ENCODE data around the gene STX19. TPM values are rescaled to one million over a fixed set of nuclear protein-coding genes. Genes with fewer than 3 reads are reported as not detected.
"Not testable (repeated sequence)": the region's sequence is repeated elsewhere in the genome, so short reads cannot be mapped to it uniquely, and the experiment has no call there.

The STX19 gene
- total RNA-seq, 3 donors from 2014 or later = not detected

GRCh38 chr3:94050546-94050945 lies 22.1 kb upstream of the STX19 start:
- ATAC-seq (no peak), DNase-seq (no peak)
- Mint-ChIP-seq H3K4me1 (ENCODE audit: low read depth) (no peaks in the 10 kb centered on the region), H3K4me3 (no peak overlapping the region), H3K9me3 (no peaks in the 10 kb centered on the region), H3K36me3 (ENCODE audit: insufficient read depth) (no peaks in the 10 kb centered on the region), H3K27me3 (ENCODE audit: low read depth) (no peaks in the 10 kb centered on the region)

DNA sequence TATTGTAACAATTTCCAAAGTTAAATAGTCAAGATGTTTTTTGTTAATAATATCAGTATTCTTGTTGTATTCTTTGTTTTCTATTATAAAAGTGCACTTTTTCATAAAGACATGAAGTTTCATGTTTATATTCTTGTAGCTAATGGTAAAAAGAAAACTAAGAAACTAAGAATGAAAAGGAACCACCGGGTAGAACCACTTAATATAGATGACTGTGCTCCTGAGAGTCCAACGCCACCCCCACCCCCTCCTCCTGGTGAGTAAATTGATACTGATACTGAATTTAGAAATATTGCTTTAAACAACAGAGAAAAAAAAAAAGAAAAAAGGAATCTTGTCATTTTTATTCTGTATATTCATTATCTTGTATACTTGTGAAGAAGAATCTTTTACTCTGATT lies 20.9 kb upstream of the STX19 start:
- no peaks in the 10 kb centered on the region for H3K4me1 Mint-ChIP-seq (ENCODE audit: low read depth)
- no peaks in the 10 kb centered on the region for H3K36me3 Mint-ChIP-seq (ENCODE audit: insufficient read depth)
- ATAC-seq = no peak
- no peak overlapping the region for H3K4me3 Mint-ChIP-seq
- H3K9me3 Mint-ChIP-seq = no peaks in the 10 kb centered on the region
- no peak for DNase-seq
- no peaks in the 10 kb centered on the region for H3K27me3 Mint-ChIP-seq (ENCODE audit: low read depth)

DNA sequence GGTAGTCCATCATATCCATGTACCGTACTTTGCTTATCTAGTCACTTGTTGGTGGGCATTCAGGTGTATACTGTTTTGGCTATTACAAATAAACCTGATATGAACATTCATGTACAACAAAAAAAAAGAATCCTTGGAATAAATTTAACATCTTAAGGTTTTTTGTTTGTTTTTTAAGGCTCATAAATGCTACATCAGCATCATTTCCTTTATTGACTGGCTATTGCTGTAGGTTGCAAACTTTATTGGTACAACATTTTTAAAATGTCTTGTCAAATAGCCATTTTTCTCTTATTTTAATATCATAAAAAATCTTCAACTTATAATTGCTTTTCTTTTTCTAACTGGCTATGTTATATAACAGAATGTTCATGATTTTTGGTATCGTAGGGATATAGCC lies 18.1 kb upstream of the STX19 start:
- H3K27me3 Mint-ChIP-seq (ENCODE audit: low read depth) = no peaks in the 10 kb centered on the region
- H3K36me3 Mint-ChIP-seq (ENCODE audit: insufficient read depth) = peaks cover 2% of the 10 kb centered on the region
- H3K4me3 Mint-ChIP-seq = no peak overlapping the region
- ATAC-seq = no peak
- no peaks in the 10 kb centered on the region for H3K9me3 Mint-ChIP-seq
- no peaks in the 10 kb centered on the region for H3K4me1 Mint-ChIP-seq (ENCODE audit: low read depth)
- DNase-seq = no peak

GRCh38 chr3:94044100-94044936 lies 15.9 kb upstream of the STX19 start:
- not testable (repeated sequence) for DNase-seq; H3K4me3 Mint-ChIP-seq; H3K36me3 Mint-ChIP-seq (ENCODE audit: insufficient read depth); H3K27me3 Mint-ChIP-seq (ENCODE audit: low read depth); ATAC-seq; H3K4me1 Mint-ChIP-seq (ENCODE audit: low read depth); H3K9me3 Mint-ChIP-seq

DNA sequence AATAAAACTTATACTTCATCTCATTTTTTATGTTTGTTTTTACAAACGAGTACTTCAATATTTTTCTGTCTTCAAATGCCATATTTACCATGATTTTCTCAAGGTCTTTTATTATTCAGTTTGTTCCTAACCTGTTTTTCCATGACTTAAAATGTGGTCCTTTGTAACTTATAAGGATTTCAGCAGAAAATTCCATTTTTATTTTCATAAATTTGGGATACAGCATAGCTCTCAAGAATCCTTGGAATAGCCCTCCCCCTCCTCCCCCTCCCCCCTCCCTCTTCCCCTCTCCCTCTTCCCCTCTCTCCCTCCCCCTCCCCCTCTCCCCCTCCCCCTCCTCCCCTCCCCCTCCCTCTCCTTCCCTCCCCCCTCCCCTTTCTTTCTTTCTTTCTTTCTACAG lies 14.9 kb upstream of the STX19 start:
- H3K4me1 Mint-ChIP-seq (ENCODE audit: low read depth) = no peaks in the 10 kb centered on the region
- no peak overlapping the region for H3K4me3 Mint-ChIP-seq
- ATAC-seq (no peak), DNase-seq (no peak)
- no peaks in the 10 kb centered on the region for H3K9me3 Mint-ChIP-seq
- peaks cover 2% of the 10 kb centered on the region for H3K36me3 Mint-ChIP-seq (ENCODE audit: insufficient read depth)
- H3K27me3 Mint-ChIP-seq (ENCODE audit: low read depth) = no peaks in the 10 kb centered on the region

DNA sequence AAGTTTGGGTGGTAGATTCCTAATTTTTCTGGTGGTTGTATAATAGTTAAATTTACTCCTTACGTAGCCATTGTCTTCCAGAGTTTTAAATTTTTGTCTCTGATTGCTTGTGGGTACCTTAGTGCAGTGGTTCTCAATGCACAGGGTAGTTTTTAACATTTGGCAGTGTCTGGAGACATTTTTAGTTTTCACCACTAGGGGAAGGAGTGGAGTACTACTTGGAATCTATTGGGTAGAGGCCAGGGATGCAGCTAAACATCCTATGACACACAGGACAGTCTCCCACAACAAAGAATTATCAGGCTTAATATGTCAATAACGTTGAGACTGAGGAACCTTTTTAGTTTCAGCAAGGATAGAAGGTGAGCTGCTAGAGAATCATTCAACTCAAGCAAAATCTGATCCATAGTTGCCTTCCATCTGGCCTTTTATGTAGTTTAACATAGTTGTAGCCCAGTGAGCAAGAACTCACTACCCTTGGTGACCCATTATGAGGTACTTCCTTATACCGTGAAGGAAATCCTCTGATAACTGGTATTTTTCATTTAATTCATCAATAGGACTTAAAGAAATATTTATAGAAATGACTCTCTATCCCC lies 8.6 kb upstream of the STX19 start:
- Mint-ChIP-seq H3K4me1 (ENCODE audit: low read depth) (no peaks in the 10 kb centered on the region), H3K36me3 (ENCODE audit: insufficient read depth) (peaks cover 5% of the 10 kb centered on the region), H3K4me3 (no peak overlapping the region), H3K27me3 (ENCODE audit: low read depth) (no peaks in the 10 kb centered on the region), H3K9me3 (no peaks in the 10 kb centered on the region)
- DNase-seq (no peak), ATAC-seq (no peak)

GRCh38 chr3:94026623-94027022 lies 1.8 kb downstream of the STX19 start:
- no peaks in the 10 kb centered on the region for H3K9me3 Mint-ChIP-seq
- DNase-seq (no peak), ATAC-seq (no peak)
- H3K4me1 Mint-ChIP-seq (ENCODE audit: low read depth) = no peaks in the 10 kb centered on the region
- no peaks in the 10 kb centered on the region for H3K27me3 Mint-ChIP-seq (ENCODE audit: low read depth)
- no peaks in the 10 kb centered on the region for H3K36me3 Mint-ChIP-seq (ENCODE audit: insufficient read depth)
- H3K4me3 Mint-ChIP-seq = no peak overlapping the region

GRCh38 chr3:94024385-94024784 lies 4.0 kb downstream of the STX19 start:
- no peaks in the 10 kb centered on the region for H3K36me3 Mint-ChIP-seq (ENCODE audit: insufficient read depth)
- no peaks in the 10 kb centered on the region for H3K27me3 Mint-ChIP-seq (ENCODE audit: low read depth)
- no peak for DNase-seq
- H3K4me3 Mint-ChIP-seq = no peak overlapping the region
- no peak for ATAC-seq
- H3K4me1 Mint-ChIP-seq (ENCODE audit: low read depth) = no peaks in the 10 kb centered on the region
- H3K9me3 Mint-ChIP-seq = no peaks in the 10 kb centered on the region

- H3K36me3 Mint-ChIP-seq (ENCODE audit: insufficient read depth) = peaks cover 3% of the 10 kb centered on the region
- ATAC-seq = no peak
- no peaks in the 10 kb centered on the region for H3K9me3 Mint-ChIP-seq
- H3K4me3 Mint-ChIP-seq = no peak overlapping the region
- H3K27me3 Mint-ChIP-seq (ENCODE audit: low read depth) = no peaks in the 10 kb centered on the region
- H3K4me1 Mint-ChIP-seq (ENCODE audit: low read depth) = no peaks in the 10 kb centered on the region
- no peak for DNase-seq
These were observed 8.1 kb downstream of the STX19 start for GRCh38 chr3:94020293-94020692.

GRCh38 chr3:94019659-94020058 lies 8.7 kb downstream of the STX19 start:
- DNase-seq (no peak), ATAC-seq (no peak)
- Mint-ChIP-seq H3K4me1 (ENCODE audit: low read depth) (peaks cover 5% of the 10 kb centered on the region), H3K36me3 (ENCODE audit: insufficient read depth) (peaks cover 3% of the 10 kb centered on the region), H3K9me3 (no peaks in the 10 kb centered on the region), H3K27me3 (ENCODE audit: low read depth) (no peaks in the 10 kb centered on the region), H3K4me3 (no peak overlapping the region)

DNA sequence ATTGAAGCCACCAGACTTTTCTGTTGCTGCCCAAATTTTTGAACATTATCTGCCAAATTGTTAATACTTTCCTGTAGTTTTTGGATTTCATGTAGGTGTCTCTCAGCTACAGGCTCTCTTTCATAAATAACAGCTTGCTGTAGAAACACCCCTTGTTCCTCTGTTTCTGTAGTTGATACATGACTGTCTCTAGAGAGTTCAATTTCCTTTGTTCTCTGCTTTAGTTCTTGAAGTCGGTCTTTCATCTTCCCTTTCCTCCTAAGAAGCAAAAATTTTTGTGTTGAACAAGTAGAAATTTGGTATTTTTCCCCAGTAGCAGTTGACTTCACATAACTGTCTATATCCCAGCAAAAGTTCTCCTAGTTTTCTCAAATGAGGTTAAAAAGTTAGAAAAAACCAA lies 13.4 kb downstream of the STX19 start:
- DNase-seq (no peak), ATAC-seq (no peak)
- Mint-ChIP-seq H3K36me3 (ENCODE audit: insufficient read depth) (peaks cover 3% of the 10 kb centered on the region), H3K4me1 (ENCODE audit: low read depth) (peaks cover 24% of the 10 kb centered on the region), H3K9me3 (no peaks in the 10 kb centered on the region), H3K27me3 (ENCODE audit: low read depth) (no peaks in the 10 kb centered on the region), H3K4me3 (no peak overlapping the region)

GRCh38 chr3:94012185-94012584 lies 16.2 kb downstream of the STX19 start:
- peaks cover 24% of the 10 kb centered on the region for H3K4me1 Mint-ChIP-seq (ENCODE audit: low read depth)
- no peak for ATAC-seq
- no peaks in the 10 kb centered on the region for H3K36me3 Mint-ChIP-seq (ENCODE audit: insufficient read depth)
- H3K4me3 Mint-ChIP-seq = peak overlapping the region; percentile 9
- DNase-seq = no peak
- no peaks in the 10 kb centered on the region for H3K27me3 Mint-ChIP-seq (ENCODE audit: low read depth)
- no peaks in the 10 kb centered on the region for H3K9me3 Mint-ChIP-seq

- Mint-ChIP-seq H3K36me3 (ENCODE audit: insufficient read depth) (no peaks in the 10 kb centered on the region), H3K4me3 (no peak overlapping the region), H3K9me3 (no peaks in the 10 kb centered on the region), H3K27me3 (ENCODE audit: low read depth) (no peaks in the 10 kb centered on the region), H3K4me1 (ENCODE audit: low read depth) (peaks cover 24% of the 10 kb centered on the region)
- ATAC-seq (peak; percentile 91 to 93), DNase-seq (no peak)
These were observed 17.1 kb downstream of the STX19 start for GRCh38 chr3:94011233-94011711.

DNA sequence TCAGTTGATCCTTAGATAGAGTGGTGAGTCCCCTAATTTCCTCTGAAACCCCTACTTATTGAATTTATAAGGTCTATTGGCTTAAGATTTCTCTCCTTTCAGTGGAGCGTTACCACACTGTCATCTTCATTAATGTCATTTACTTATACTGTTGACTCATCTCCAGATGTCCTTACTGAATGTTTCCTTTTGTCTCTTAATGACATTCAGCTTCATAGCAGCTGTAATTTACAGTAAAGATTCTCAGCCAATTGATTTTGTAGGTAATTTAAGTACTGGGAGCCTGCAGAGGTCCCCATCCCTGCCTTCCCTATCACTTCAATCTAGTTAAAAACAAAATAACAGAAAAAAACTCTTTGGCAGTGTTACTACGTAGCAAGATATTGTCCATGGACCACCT lies 18.8 kb downstream of the STX19 start:
- Mint-ChIP-seq H3K27me3 (ENCODE audit: low read depth) (no peaks in the 10 kb centered on the region), H3K36me3 (ENCODE audit: insufficient read depth) (no peaks in the 10 kb centered on the region), H3K4me1 (ENCODE audit: low read depth) (peaks cover 18% of the 10 kb centered on the region), H3K9me3 (no peaks in the 10 kb centered on the region), H3K4me3 (no peak overlapping the region)
- ATAC-seq = no peak
- DNase-seq = no peak

GRCh38 chr3:94008253-94008652 lies 20.1 kb downstream of the STX19 start:
- Mint-ChIP-seq H3K27me3 (ENCODE audit: low read depth) (no peaks in the 10 kb centered on the region), H3K4me3 (no peak overlapping the region), H3K4me1 (ENCODE audit: low read depth) (peaks cover 19% of the 10 kb centered on the region), H3K9me3 (no peaks in the 10 kb centered on the region), H3K36me3 (ENCODE audit: insufficient read depth) (no peaks in the 10 kb centered on the region)
- ATAC-seq = no peak
- DNase-seq = no peak
